Measurements from ENCODE around the gene STARD13.

STARD13 gene

GRCh38 chr13:33110713-33111413 is 174.7 kb downstream of the STARD13 start:
- Mint-ChIP-seq H3K27me3 (peaks cover 17% of the 10 kb centered on the region), H3K36me3 (no peaks in the 10 kb centered on the region), H3K4me3 (no peak overlapping the region), H3K4me1 (no peaks in the 10 kb centered on the region), H3K27ac (no peak overlapping the region), H3K9me3 (no peaks in the 10 kb centered on the region)
- CTCF ChIA-PET = no interaction called here
- DNase-seq = no peak

GRCh38 chr13:33110386-33110712 is 175.2 kb downstream of the STARD13 start:
- no peaks in the 10 kb centered on the region for H3K4me1 Mint-ChIP-seq
- H3K27ac Mint-ChIP-seq = no peak overlapping the region
- DNase-seq = no peak
- H3K9me3 Mint-ChIP-seq = no peaks in the 10 kb centered on the region
- CTCF ChIA-PET = no interaction called here
- peaks cover 15% of the 10 kb centered on the region for H3K27me3 Mint-ChIP-seq
- H3K36me3 Mint-ChIP-seq = no peaks in the 10 kb centered on the region
- H3K4me3 Mint-ChIP-seq = no peak overlapping the region

- Mint-ChIP-seq H3K27ac (no peak overlapping the region), H3K4me3 (no peak overlapping the region), H3K9me3 (no peaks in the 10 kb centered on the region), H3K4me1 (no peaks in the 10 kb centered on the region), H3K27me3 (peaks cover 10% of the 10 kb centered on the region), H3K36me3 (no peaks in the 10 kb centered on the region)
- DNase-seq = no peak
- CTCF ChIA-PET = no interaction called here
These were observed 175.8 kb downstream of the STARD13 start for GRCh38 chr13:33109801-33110200.

- Mint-ChIP-seq H3K27ac (no peak overlapping the region), H3K27me3 (peaks cover 10% of the 10 kb centered on the region), H3K4me1 (no peaks in the 10 kb centered on the region), H3K36me3 (no peaks in the 10 kb centered on the region), H3K4me3 (no peak overlapping the region), H3K9me3 (no peaks in the 10 kb centered on the region)
- CTCF ChIA-PET = no interaction called here
- no peak for DNase-seq
These were observed 176.3 kb downstream of the STARD13 start for GRCh38 chr13:33109271-33109697.

- CTCF ChIA-PET = no interaction called here
- no peaks in the 10 kb centered on the region for H3K36me3 Mint-ChIP-seq
- no peaks in the 10 kb centered on the region for H3K9me3 Mint-ChIP-seq
- DNase-seq = no peak
- no peaks in the 10 kb centered on the region for H3K4me1 Mint-ChIP-seq
- no peak overlapping the region for H3K27ac Mint-ChIP-seq
- no peak overlapping the region for H3K4me3 Mint-ChIP-seq
- peaks cover 10% of the 10 kb centered on the region for H3K27me3 Mint-ChIP-seq
These were observed 176.9 kb downstream of the STARD13 start for GRCh38 chr13:33108620-33109019.

- CTCF ChIA-PET = no interaction called here
- Mint-ChIP-seq H3K4me1 (no peaks in the 10 kb centered on the region), H3K4me3 (no peak overlapping the region), H3K27ac (no peak overlapping the region), H3K9me3 (no peaks in the 10 kb centered on the region), H3K36me3 (no peaks in the 10 kb centered on the region), H3K27me3 (peaks cover 7% of the 10 kb centered on the region)
- DNase-seq = no peak
These were observed 178.2 kb downstream of the STARD13 start for GRCh38 chr13:33107361-33107760.

GRCh38 chr13:33106656-33107360 is 178.7 kb downstream of the STARD13 start:
- Mint-ChIP-seq H3K36me3 (no peaks in the 10 kb centered on the region), H3K27me3 (peaks cover 7% of the 10 kb centered on the region), H3K4me1 (no peaks in the 10 kb centered on the region), H3K4me3 (no peak overlapping the region), H3K27ac (no peak overlapping the region), H3K9me3 (no peaks in the 10 kb centered on the region)
- no peak for DNase-seq
- CTCF ChIA-PET = no interaction called here

- CTCF ChIA-PET = no interaction called here
- no peak overlapping the region for H3K4me3 Mint-ChIP-seq
- H3K36me3 Mint-ChIP-seq = no peaks in the 10 kb centered on the region
- peaks cover 4% of the 10 kb centered on the region for H3K27me3 Mint-ChIP-seq
- H3K4me1 Mint-ChIP-seq = no peaks in the 10 kb centered on the region
- H3K9me3 Mint-ChIP-seq = no peaks in the 10 kb centered on the region
- no peak overlapping the region for H3K27ac Mint-ChIP-seq
- no peak for DNase-seq
These were observed 180.1 kb downstream of the STARD13 start for GRCh38 chr13:33105387-33106005.

GRCh38 chr13:33103457-33103856 is 182.1 kb downstream of the STARD13 start:
- Mint-ChIP-seq H3K36me3 (no peaks in the 10 kb centered on the region), H3K27me3 (no peaks in the 10 kb centered on the region)

GRCh38 chr13:33101835-33102234 is 183.7 kb downstream of the STARD13 start:
- no peak overlapping the region for H3K4me3 Mint-ChIP-seq
- CTCF ChIA-PET = no interaction called here
- H3K27me3 Mint-ChIP-seq = no peaks in the 10 kb centered on the region
- no peak for DNase-seq
- no peaks in the 10 kb centered on the region for H3K36me3 Mint-ChIP-seq
- H3K4me1 Mint-ChIP-seq = no peaks in the 10 kb centered on the region
- no peaks in the 10 kb centered on the region for H3K9me3 Mint-ChIP-seq
- no peak overlapping the region for H3K27ac Mint-ChIP-seq

More at GRCh38 chr13:33103457-33103856, 182.1 kb downstream of the STARD13 start:
- Mint-ChIP-seq H3K9me3 (no peaks in the 10 kb centered on the region), H3K4me3 (no peak overlapping the region), H3K27ac (no peak overlapping the region), H3K4me1 (no peaks in the 10 kb centered on the region)
- DNase-seq = no peak
- CTCF ChIA-PET = no interaction called here

GRCh38 chr13:33100886-33101285 is 184.7 kb downstream of the STARD13 start:
- CTCF ChIA-PET = no interaction called here
- H3K9me3 Mint-ChIP-seq = no peaks in the 10 kb centered on the region
- H3K27me3 Mint-ChIP-seq = peaks cover 3% of the 10 kb centered on the region
- H3K4me1 Mint-ChIP-seq = no peaks in the 10 kb centered on the region
- no peak for DNase-seq
- no peak overlapping the region for H3K27ac Mint-ChIP-seq
- H3K36me3 Mint-ChIP-seq = no peaks in the 10 kb centered on the region
- no peak overlapping the region for H3K4me3 Mint-ChIP-seq

GRCh38 chr13:33099860-33100259 is 185.7 kb downstream of the STARD13 start:
- CTCF ChIA-PET = no interaction called here
- no peak for DNase-seq
- H3K27ac Mint-ChIP-seq = no peak overlapping the region
- no peaks in the 10 kb centered on the region for H3K9me3 Mint-ChIP-seq
- no peaks in the 10 kb centered on the region for H3K36me3 Mint-ChIP-seq
- no peak overlapping the region for H3K4me3 Mint-ChIP-seq
- peaks cover 3% of the 10 kb centered on the region for H3K27me3 Mint-ChIP-seq
- no peaks in the 10 kb centered on the region for H3K4me1 Mint-ChIP-seq

GRCh38 chr13:33096886-33097605 is 188.5 kb downstream of the STARD13 start:
- Mint-ChIP-seq H3K36me3 (no peaks in the 10 kb centered on the region), H3K27me3 (peaks cover 3% of the 10 kb centered on the region), H3K4me1 (no peaks in the 10 kb centered on the region), H3K4me3 (no peak overlapping the region), H3K9me3 (no peaks in the 10 kb centered on the region), H3K27ac (no peak overlapping the region)
- no peak for DNase-seq
- CTCF ChIA-PET = no interaction called here

- no peak for DNase-seq
- H3K27ac Mint-ChIP-seq = no peak overlapping the region
- no peak overlapping the region for H3K4me3 Mint-ChIP-seq
- no peaks in the 10 kb centered on the region for H3K4me1 Mint-ChIP-seq
- peaks cover 3% of the 10 kb centered on the region for H3K27me3 Mint-ChIP-seq
- CTCF ChIA-PET = no interaction called here
- H3K36me3 Mint-ChIP-seq = no peaks in the 10 kb centered on the region
- H3K9me3 Mint-ChIP-seq = no peaks in the 10 kb centered on the region
These were observed 193.2 kb downstream of the STARD13 start for GRCh38 chr13:33092073-33092987.
